ENCODE results near the gene PDIK1L. TPM values are rescaled to one million over a fixed set of nuclear protein-coding genes. Genes with fewer than 3 reads are reported as not detected.

Gene PDIK1L
- total and polyA plus RNA-seq, 9 of the 15 experiments (the other 6 are each of a cell fraction or from before 2014, with no cell fraction given), result 12.8 to 30.2 (median 21.5) TPM

- TF ChIP-seq NFIC (IDR thresholded peaks at IDR 0.05) (peak; percentile 55; the same call in 1 of the 2 replicates), ZNF512 (tag; IDR thresholded peaks at IDR 0.05) (no peak), CTBP1 (IDR thresholded peaks at IDR 0.05; ENCODE audit: borderline replicate concordance) (peak; percentile 94), SREBF2 (CRISPR knock-in tag; IDR thresholded peaks at IDR 0.05) (no peak), ZBTB1 (CRISPR knock-in tag; IDR thresholded peaks at IDR 0.05; ENCODE audit: borderline replicate concordance, low read depth) (peak; percentile 73; the same call in 1 of the 2 replicates), JUN (IDR thresholded peaks at IDR 0.05; ENCODE audit: borderline replicate concordance, low read depth, low read length) (peak; percentile 100), JUN (CRISPR knock-in tag; IDR thresholded peaks at IDR 0.05; ENCODE audit: borderline replicate concordance) (peak; percentile 98), ZNF274 (IDR thresholded peaks at IDR 0.05; ENCODE audit: borderline replicate concordance, low read depth, low read length) (no peak; the same call in 1 of the 2 replicates), FOXP1 (CRISPR knock-in tag; IDR thresholded peaks at IDR 0.05) (no peak; the same call in 1 of the 2 replicates), ARHGAP35 (IDR thresholded peaks at IDR 0.05; ENCODE audit: partially characterized antibody) (no peak), ZNF668 (CRISPR knock-in tag; IDR thresholded peaks at IDR 0.05) (no peak), YBX1 (IDR thresholded peaks at IDR 0.05) (no peak), BCL6 (CRISPR knock-in tag; IDR thresholded peaks at IDR 0.05) (no peak), VEZF1 (CRISPR knock-in tag; IDR thresholded peaks at IDR 0.05) (peak; percentile 94), SIN3B (IDR thresholded peaks at IDR 0.05; ENCODE audit: low read depth) (peak; percentile 92), ELK1 (CRISPR knock-in tag; IDR thresholded peaks at IDR 0.05) (no peak), SREBF1 (IDR thresholded peaks at IDR 0.05; ENCODE audit: borderline replicate concordance, low read depth, low read length) (peak; percentile 16; the same call in 1 of the 2 replicates), RREB1 (CRISPR knock-in tag; IDR thresholded peaks at IDR 0.05) (no peak; the same call in 1 of the 2 replicates)
Measured at GRCh38 chr1:26169669-26170471, 58.2 kb downstream of the PDIK1L start, which contains the start of gene ZNF593 (continued).
